Measurements from ENCODE around the gene CCDC86.
"Not testable (repeated sequence)": the region's sequence is repeated elsewhere in the genome, so short reads cannot be mapped to it uniquely, and the experiment has no call there.

CCDC86 gene, protein sequence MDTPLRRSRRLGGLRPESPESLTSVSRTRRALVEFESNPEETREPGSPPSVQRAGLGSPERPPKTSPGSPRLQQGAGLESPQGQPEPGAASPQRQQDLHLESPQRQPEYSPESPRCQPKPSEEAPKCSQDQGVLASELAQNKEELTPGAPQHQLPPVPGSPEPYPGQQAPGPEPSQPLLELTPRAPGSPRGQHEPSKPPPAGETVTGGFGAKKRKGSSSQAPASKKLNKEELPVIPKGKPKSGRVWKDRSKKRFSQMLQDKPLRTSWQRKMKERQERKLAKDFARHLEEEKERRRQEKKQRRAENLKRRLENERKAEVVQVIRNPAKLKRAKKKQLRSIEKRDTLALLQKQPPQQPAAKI

DNA sequence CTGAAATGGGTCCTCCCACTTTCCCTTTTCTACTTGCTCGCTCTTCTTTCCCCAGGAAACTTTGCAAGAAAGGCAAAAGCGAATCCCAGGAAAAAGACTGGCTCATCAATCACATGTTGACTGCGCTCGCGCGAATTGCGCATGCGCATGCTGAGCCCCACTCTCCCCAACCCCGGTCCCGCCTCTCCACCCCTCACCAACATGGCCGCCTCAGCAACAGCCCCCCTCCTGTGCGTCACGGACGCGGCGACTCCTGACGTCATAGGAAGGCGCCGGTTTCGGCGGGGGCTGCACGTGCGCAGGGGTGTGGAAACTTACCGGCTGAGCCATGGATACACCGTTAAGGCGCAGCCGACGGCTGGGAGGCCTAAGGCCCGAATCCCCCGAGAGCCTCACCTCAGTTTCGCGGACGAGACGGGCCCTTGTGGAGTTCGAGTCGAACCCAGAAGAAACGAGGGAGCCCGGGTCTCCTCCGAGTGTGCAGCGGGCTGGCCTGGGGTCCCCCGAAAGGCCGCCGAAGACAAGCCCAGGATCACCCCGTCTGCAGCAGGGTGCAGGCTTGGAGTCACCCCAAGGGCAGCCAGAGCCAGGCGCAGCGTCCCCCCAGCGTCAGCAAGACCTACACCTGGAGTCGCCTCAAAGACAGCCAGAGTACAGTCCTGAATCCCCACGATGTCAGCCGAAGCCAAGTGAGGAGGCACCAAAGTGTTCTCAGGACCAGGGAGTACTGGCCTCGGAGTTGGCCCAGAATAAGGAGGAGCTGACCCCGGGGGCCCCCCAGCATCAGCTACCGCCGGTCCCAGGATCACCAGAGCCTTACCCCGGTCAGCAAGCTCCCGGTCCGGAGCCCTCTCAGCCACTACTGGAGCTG lies at the start of gene CCDC86:
TSS of gene CCDC86 (plus strand) at position 317 of the 871 bp plus-strand sequence. CDS start at position 329, 12 bp downstream.
- DNase-seq (ENCODE audit: low spot score), result peak; percentile 96

DNA sequence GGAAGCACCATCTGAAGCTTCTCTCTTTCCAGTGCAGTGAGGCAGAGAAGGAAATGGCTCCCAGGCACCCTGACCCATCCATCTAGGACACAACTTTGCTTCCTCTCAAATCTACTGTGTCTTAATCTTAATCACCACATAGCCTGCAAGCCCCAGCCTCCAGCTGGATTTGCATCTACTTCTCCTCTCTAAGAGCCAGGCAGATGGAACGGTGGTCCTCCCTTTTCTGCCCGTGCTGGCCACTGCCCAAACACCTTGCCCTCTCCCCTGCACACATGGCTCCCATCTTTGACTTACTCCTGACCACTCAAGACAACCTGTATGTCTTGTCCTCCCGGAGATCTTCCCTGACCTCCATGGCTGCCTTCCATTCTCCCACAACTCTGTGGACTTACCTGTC lies 49.4 kb upstream of the CCDC86 start:
- no peak for DNase-seq (ENCODE audit: low spot score)

DNA sequence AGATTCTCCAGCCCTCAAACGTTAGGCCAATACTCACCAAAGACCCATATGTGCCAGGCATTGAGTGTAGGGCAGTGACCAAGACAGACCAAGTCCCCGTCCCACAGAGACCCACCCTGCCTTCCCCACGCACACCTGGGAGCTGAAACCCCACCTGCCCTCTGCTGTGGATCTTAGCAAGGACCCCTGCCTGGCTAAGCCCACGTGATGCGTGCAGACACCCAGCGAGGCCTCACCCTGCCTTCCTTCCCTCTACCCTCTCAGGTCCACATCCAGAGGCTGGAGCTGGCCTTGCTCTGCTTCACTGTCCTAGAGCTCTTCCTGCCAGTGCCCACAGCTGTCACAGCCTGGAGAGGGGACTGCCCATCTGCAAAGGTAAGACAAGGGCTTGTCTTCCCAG lies 46.6 kb upstream of the CCDC86 start:
- DNase-seq (ENCODE audit: low spot score), result no peak

DNA sequence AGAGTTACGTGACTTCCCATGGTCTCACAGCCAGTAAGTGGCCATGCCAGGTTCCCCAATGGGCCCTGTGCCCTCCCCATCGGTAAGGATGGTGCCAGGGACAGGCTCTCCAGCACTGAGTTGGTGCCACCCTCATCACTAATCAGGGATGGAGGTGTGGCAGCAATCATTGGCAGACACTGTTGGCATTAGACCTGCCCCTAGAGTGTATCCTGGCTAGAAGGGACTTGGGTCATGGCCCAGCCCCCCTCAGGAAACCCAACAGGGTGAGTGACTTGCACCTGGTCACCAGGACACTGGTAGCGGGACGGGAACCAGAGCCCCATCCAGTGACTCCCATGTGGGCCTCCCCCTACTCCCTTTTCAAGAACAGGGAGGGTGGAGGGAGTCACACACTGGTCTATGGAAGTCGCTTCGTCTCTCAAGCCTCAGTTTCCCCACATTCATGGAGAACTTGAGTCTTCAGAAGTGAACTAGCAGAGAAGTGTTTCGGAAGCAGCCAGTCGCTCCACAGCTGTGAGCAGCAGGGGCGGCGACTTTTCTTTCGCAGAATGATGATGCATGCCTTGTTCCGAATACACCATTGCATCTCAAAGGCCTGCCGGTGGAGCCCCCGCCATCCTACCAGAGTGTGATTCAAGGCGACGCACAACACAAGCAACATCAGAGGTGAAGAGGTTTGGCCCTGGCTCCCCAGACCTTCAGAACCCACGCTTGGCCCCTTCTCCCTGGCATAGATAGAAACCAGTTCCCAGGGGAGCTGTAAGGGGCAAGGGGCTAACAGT lies 43.9 kb upstream of the CCDC86 start:
- DNase-seq (ENCODE audit: low spot score), result no peak

DNA sequence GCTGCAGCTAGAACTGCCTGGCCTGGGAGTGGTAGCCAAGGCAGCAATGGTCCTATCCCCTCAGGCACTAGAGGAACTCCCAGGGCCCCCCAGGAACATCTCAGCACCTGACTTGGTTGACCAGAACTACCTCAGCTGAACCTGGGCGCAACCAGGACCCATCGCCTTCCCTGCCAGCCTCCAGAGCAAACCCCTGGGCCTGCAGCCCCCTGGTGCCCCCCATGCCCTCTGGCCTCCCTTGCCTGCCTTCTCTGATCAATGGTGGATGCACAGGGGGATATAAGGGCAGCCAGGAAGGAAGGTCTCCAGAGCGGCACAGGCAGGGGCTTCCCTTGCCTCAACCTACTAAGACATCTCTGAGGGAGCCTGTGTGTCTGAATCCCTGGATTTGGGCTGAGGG lies 43.3 kb upstream of the CCDC86 start:
- no peak for DNase-seq (ENCODE audit: low spot score)

DNA sequence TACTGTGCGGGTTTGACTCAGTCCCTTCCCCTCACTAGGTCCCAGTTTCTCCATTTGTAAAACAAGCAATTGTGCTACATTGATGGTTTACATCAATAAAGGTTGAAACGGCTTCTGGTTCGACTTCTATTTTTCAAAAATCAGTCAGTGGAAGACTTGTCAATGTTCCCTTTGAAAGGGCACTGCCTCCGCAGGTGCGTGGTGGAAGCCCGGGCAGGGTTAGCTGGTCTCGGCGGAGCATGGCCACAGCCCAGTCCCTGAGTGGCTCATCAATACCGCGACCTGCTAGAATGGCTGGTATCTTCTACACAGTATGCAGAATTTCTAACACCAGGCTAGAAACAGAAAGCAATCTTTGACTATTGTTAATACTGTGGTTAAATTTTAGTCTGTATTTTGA lies 40.7 kb upstream of the CCDC86 start:
- no peak for DNase-seq (ENCODE audit: low spot score)

DNA sequence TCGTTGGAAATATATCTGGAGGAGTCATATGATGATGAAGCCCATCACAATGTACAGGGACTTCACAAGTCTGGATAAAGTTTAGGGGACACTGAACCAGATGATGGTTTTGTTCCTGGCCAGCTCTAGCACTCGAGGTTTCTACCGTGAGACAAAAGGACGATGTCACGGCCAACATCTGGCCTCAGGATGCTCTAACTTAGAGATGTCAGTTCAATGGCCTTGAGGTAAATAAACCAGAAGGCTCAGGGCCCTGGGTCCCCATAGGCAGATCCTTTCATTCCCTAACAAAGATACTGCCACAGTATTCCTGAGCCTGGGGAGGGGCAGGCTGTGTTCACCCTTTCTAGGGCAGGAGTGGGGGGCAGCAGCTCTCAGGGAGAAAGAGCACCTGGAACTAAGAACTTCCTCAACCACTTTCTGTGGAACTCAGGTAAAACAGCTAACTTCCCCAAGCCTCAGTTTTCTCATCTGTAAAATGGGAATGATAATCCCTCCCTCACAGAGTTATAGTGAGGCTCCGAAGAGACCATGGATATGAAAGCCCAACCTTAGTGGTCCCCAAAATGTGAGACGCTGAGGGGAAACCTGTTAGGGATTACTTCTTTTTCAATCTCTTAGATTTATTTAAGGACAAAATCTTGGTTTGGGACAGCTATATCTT lies 38.5 kb upstream of the CCDC86 start:
- DNase-seq (ENCODE audit: low spot score), result no peak

DNA sequence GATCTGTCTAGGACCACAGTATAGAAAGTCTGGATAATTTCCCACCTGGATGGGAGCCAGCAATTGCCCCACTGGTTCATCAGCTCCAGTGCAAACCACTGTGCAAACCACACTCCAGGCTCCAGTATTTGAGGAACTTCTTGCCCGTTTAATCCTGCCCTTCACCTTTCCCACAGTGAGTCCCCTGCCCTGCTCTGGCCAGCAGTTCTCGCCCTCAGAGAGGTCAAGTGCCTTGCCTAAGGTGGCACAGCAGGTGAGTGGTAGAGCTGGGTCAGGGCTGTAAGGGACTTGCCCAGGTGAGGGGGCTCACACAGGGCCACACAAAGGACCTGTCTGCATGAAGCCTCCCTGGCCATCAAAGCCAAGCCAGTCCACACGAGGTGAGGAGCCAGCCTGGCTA lies 32.7 kb upstream of the CCDC86 start:
- no peak for DNase-seq (ENCODE audit: low spot score)

DNA sequence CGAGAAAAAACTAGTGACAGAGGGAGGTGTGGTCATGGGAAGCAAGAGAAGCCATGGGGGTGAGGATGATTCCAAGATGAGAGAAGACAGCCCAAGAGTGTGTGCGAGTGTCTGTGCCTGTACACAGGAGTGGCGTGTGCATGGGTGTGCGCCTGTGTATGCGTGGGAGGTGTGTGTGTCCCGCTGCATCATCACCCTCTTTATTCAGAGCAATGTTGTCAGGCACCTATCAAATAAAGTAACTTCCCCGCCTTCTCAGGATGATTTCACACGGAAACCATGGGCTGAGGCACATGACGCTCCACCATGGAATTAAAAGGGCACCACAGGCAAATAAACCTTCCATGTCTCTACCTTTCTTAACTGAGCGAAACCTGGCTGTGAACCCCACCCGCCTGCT lies 32.2 kb upstream of the CCDC86 start:
- DNase-seq (ENCODE audit: low spot score), result no peak

DNA sequence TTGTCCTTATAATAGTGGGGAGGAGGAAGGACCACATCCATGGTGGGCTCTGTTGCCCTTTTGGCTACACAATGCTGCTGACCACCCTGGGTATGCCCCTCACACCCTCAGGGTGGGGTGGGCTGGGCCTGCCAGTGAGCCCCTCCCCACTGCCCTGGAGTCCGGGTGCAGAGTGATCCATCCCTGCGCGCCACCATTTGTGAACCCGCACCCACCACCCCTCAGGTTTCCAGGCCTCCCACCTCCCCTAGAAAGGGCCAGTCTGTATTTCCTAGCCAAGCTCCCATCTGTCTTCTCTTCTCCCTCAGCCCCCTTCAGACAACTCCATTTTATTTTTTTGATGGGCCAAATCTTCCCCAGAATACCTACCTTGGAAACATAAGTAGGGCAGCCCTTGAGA lies 31.8 kb upstream of the CCDC86 start:
- no peak for DNase-seq (ENCODE audit: low spot score)

DNA sequence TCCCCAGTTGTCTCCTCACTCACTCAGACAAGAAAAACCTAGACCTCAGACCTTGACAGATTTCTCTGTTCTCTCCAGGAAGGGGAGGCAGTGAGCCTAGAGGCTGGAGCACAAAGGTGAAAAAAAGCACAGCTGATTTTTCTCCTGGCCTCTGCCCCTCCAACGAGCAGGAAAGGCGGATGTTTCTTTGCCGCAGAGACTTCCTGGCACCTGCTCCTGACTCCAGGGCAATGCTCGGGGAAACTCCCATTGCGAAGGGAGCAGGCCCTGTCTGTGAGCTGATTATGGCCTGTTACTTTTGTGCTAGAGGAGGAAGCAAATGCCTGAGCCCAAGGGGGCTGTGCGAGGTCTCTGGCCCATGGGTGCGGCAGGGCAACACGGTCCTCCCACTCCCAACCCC lies 31.3 kb upstream of the CCDC86 start:
- no peak for DNase-seq (ENCODE audit: low spot score)

DNA sequence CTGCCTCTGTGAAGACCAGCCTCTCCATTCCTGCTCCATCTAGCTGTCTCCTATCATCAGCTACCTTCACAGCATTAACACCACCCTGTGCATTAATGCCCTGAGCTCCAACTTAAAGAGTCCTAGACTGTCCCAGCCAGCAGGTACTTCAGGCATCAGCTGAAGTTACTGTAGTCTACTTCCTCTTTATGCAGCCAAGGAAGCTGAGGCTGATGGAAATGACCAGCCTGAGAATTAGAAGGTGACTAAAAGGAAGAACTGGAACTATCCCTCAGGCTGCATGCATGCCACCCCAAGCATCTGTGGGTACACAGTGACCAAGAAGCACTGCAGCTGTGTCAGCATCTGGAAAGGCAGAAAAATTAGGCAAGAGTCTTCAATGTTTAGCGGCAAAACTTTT lies 28.6 kb upstream of the CCDC86 start:
- no peak for DNase-seq (ENCODE audit: low spot score)

DNA sequence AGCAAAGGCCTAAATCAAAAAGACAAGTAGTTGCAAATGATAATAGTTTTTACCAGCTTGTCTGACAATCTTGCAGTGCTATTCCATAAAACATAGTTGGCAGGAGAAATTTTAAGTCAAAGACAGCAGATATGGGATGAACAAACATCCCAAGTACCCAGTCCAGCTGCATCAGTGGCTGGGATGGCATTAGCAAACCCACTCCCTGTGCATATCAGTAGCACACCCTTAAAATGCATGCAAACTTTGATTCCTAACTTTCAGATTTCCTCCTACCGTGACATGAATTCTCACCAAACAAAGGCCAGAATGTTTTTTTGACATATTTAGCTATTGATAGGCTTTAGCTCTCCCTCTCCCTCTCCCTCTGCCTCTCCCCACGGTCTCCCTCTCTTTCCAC lies 27.8 kb upstream of the CCDC86 start:
- no peak for DNase-seq (ENCODE audit: low spot score)

DNA sequence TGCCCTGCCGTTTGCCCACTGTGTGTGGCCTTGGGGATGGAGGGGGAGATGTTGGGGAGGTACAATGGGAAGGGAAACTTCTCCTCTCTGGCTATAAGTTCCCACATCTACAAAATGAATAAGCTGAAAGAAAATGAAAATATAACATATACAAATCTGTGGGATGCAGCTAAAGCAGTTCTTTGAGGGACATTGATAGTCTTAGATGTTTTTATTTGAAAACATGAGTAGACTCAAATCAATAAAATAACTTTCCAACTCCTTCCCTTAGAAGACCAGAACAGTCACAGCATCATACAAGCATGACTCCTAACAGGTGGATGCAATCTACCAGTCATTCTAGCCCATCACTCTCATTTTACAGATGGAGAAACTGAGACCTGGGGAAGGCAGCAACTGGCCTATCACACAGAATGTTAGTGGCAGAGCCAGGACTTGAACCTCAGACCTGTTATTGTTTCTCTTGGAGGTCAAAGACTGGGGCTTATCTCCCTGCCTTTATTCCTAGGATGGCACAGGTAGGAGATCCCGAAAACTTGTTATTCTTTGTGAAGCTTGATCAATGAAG lies 25.2 kb upstream of the CCDC86 start:
- DNase-seq (ENCODE audit: low spot score), result no peak

DNA sequence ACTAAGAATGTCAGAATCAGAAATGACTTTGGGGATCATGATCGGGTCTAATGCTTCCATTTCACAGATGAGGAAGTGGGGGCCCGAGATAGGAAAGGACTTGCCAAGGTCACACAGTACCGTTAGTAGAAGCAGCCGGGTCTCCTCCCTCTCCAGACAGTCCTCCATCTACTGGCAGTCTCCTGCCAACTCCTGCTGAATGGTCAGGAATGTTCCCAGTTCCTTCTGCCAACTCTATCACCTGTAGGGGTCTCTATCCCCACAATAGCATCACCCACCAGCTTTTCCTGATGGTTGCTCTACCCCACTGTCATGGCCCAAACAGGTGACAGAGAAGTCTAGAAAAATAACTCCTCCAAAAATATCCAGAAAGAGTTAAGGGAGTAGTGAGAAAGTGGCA lies 23.9 kb upstream of the CCDC86 start:
- no peak for DNase-seq (ENCODE audit: low spot score)

DNA sequence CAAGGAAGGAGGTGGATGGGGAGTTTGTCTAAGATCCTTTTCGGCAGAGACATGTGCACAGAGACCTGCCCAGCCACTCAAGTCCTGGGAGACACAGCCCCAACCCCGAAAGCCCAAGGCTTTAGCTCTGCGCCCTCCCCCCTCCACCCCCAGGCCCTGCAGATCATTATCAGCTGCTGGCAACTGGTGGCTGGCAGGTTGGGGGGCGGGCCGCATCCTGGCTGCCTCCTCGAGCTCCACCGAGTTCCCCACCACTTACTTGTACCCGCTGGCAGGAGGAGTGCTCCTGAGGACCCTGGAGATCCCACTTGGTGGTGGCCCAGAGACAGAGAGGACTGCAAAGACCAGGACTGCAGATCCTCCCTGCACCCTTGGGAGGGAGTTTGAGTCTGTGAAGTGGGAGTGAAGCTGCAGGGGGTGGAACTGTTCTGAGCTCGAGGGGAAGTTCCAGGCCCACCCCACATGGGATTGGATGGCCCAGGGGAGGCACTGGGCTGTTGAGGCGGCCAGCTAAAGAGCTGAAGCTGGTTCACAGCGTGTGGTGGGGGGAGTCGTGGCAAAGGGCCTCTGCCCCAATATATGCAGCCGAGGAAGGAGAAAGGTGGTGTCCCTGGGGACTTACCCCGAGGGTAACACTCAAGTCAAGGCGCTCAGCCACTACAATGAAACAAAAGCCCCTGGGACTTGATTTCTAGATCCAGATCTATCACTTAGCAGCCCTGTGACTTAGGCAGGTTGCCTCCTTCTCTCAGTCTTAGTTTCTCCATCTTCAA lies 19.9 kb upstream of the CCDC86 start:
- DNase-seq (ENCODE audit: low spot score), result no peak

DNA sequence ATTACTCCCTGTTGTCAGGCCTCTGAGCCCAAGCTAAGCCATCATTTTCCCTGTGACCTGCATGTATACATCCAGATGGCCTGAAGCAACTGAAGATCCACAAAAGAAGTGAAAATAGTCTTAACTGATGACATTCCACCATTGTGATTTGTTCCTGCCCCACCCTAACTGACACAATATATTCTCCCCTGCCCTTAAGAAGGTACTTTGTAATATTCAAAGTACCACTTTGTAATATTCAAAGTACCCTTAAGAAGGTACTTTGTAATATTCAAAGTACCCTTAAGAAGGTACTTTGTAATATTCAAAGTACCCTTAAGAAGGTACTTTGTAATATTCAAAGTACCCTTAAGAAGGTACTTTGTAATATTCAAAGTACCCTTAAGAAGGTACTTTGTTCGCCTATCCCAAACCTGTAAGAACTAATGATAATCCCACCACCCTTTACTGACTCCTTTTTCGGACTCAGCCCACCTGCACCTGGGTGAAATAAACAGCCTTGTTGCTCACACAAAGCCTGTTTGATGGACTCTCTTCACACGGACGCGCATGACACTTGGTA lies 18.1 kb upstream of the CCDC86 start:
- DNase-seq (ENCODE audit: low spot score), result not testable (repeated sequence)

DNA sequence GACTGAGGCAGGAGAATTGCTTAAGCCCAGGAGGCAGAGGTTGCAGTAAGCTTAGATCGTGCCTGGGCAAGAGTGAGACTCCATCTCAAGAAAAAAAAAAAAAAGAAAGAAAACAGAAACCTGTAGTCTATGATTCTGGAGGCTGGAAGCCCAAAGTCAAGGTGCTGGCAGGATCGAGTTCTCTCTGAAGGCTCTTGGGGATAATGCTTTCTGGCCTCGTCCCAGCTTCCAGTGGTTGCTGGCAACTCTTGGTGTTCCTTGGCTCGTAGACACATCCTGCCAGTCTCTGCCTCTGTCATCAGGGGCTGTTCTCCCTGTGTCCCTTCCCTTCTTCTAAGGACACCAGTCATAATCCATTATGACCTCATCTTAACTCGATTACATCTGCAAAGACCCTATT lies 16.8 kb upstream of the CCDC86 start:
- no peak for DNase-seq (ENCODE audit: low spot score)

DNA sequence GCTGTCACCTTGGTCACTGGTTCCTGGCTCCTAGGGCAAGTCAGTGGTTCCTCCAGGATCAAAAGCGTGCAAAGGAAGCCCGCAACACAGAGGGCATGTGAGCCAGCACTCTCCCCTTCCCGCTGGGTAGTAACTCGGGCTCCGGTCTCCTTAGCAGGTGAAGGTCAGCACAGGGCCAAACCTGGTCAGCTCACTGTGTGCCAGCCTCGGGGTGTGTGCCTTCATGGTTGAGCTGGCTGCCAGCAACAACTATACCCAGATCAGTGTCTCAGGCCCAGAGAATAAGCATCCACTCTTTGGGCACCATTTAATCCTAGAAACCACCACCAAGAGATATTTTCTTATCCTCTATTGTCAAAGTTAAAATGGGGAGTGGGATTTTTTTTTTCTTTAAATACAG lies 16.1 kb upstream of the CCDC86 start:
- no peak for DNase-seq (ENCODE audit: low spot score)

DNA sequence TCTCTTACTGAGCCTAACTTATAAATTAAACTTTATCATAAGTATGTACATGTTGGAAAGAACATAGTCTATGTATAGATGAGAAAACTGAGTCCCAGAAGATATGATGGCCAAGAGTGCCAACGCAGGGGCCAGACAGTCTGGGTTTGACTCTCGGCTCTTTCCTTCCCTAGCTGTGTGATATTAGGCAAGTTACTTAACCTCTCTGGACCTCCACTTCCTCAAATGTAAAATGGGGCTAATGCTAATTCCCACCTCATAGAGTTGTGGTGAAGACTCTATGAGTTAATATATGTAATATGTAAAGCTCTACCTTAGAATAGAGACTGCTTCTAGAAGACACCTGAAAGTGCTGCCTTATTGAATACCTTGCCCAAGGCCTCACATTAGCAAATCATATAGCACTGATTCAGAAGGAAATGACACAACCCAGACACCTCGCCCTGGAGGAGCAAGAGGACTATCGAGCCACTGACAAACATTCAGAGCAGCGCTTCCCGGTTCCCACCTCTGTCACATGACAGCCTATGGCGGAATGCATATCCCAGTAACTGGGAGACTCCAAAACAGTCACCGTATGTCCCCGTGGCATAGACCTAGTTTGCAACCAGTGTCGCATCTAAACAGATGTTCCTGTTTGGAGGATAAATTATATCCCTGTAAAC lies 11.3 kb upstream of the CCDC86 start:
- DNase-seq (ENCODE audit: low spot score), result no peak
